Astrocyte (in vitro differentiated cells and primary cell): Measurements from ENCODE around the gene EFNA2. TPM values are rescaled to one million over a fixed set of nuclear protein-coding genes. Genes with fewer than 3 reads are reported as not detected.

Experiments used
- DNase-seq: peaks from one replicate; pipeline ENCODE4 v3.0.0-alpha.2; 2010; ENCODE audit warnings: low read depth
- FAIRE-seq: peaks from 2 replicates; lab custom pipeline; 2011; peaks lifted over from hg19 to GRCh38; lab: Jason Lieb, UNC
- H2AFZ ChIP-seq: 2 replicates; pipeline ENCODE4 v1.6.0; 2012; ENCODE audit warnings: low read depth, low read length, inconsistent platforms
- H3K27ac ChIP-seq: 2 replicates; pipeline ENCODE4 v1.5.1; 2011; ENCODE audit warnings: low read depth, low read length, inconsistent platforms
- H3K27me3 ChIP-seq: 2 replicates; pipeline ENCODE4 v1.6.0; 2011; ENCODE audit warnings: low read length, inconsistent platforms; ENCODE audit not compliant: insufficient read depth
- H3K36me3 ChIP-seq: 2 replicates; pipeline ENCODE4 v1.5.1; 2011; ENCODE audit warnings: low read length, inconsistent platforms; ENCODE audit not compliant: insufficient read depth
- H3K4me1 ChIP-seq: 2 replicates; pipeline ENCODE4 v1.5.1; 2011; ENCODE audit warnings: low read length, inconsistent platforms; ENCODE audit not compliant: insufficient read depth
- H3K4me2 ChIP-seq: 2 replicates; pipeline ENCODE4 v1.6.0; 2012; ENCODE audit warnings: low read length, inconsistent platforms
- H3K4me3 ChIP-seq: 2 replicates; pipeline ENCODE4 v1.5.1; 2011; ENCODE audit warnings: low read depth, mild to moderate bottlenecking, low read length, inconsistent platforms; ENCODE audit not compliant: insufficient read depth
- H3K79me2 ChIP-seq: 2 replicates; pipeline ENCODE4 v1.6.0; 2012; ENCODE audit warnings: mild to moderate bottlenecking, low read length, inconsistent platforms; ENCODE audit not compliant: insufficient read depth
- H3K9ac ChIP-seq: 2 replicates; pipeline ENCODE4 v1.6.0; 2012; ENCODE audit warnings: mild to moderate bottlenecking, low read length, inconsistent platforms
- H3K9me3 ChIP-seq: 2 replicates; pipeline ENCODE4 v1.5.1; 2012; ENCODE audit warnings: low read depth, mild to moderate bottlenecking, low read length, inconsistent platforms; ENCODE audit not compliant: insufficient read depth
- H4K20me1 ChIP-seq: 2 replicates; pipeline ENCODE4 v1.6.0; 2012; ENCODE audit warnings: low read length, inconsistent platforms; ENCODE audit not compliant: insufficient read depth
- H3K27ac Mint-ChIP-seq: one replicate; pipeline ENCODE4 v1.8.0; 2021; ENCODE audit warnings: mild to moderate bottlenecking, mixed read lengths; ENCODE audit not compliant: unreplicated experiment
- H3K27me3 Mint-ChIP-seq: one replicate; pipeline ENCODE4 v1.8.0; 2021; ENCODE audit warnings: low read depth, mixed read lengths; ENCODE audit not compliant: unreplicated experiment
- H3K36me3 Mint-ChIP-seq: one replicate; pipeline ENCODE4 v1.8.0; 2021; ENCODE audit warnings: low read depth, mixed read lengths; ENCODE audit not compliant: unreplicated experiment
- H3K4me1 Mint-ChIP-seq: one replicate; pipeline ENCODE4 v1.8.0; 2021; ENCODE audit warnings: low read depth, mixed read lengths; ENCODE audit not compliant: unreplicated experiment
- H3K4me3 Mint-ChIP-seq: one replicate; pipeline ENCODE4 v1.8.0; 2021; ENCODE audit warnings: mild to moderate bottlenecking, moderate library complexity, mixed read lengths; ENCODE audit not compliant: unreplicated experiment
- H3K9me3 Mint-ChIP-seq: one replicate; pipeline ENCODE4 v1.8.0; 2021; ENCODE audit warnings: mild to moderate bottlenecking, mixed read lengths; ENCODE audit not compliant: unreplicated experiment
- EZH2 ChIP-seq: IDR thresholded peaks from 2 replicates; pipeline ENCODE4 v1.6.1; 2012; ENCODE audit warnings: mild to moderate bottlenecking, low read length, inconsistent platforms; ENCODE audit not compliant: insufficient read depth
- total RNA-seq: library from RNA; stranded (reverse); gene quantifications from 2 replicates; pipeline ENCODE4 v1.2.1, GENCODE V29; 2021
- TF ChIP-seq, protein P1 (sequence below): IDR thresholded peaks from 2 replicates; pipeline ENCODE4 v1.5.1; 2011; ENCODE audit warnings: low read depth, mild to moderate bottlenecking, inconsistent platforms, low read length, moderate library complexity; ENCODE audit not compliant: insufficient read depth

The EFNA2 gene
- total RNA-seq, 1 donor from 2014 or later = 8.4 TPM

DNA sequence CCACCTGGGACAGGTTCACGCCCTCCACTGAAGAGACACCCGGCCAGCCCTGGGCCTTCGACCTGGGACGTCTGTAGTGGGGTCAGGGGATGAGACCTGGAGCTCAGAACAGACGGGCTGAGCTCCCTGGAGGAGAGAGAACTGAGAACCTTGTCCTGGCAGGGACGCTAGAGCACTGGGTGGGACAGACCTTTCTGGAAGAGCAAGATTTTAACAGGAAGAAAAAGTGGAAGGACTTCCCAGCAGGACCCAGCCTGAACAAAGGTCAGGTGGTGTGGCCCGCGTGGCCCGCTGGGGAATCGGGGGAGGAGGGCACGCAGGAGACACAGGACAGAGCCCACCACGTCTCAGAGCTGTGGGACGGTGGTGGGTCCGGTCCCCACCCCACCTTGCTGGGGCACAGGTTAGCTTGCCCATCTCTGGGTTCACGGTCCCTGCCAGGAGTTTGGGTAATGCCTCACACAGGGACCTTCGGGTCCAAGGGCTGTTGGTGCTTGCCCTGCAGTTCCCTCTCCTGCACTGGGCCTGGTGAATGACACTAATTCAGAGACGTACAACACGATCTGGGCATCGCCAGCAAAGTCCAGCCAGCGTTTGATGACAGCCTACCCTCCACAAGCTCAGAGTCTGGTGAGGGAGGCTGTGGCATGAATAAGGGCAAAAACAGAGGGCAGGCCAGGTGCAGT lies 1.2 kb upstream of the EFNA2 start:
- FAIRE-seq = no peak
- Mint-ChIP-seq H3K9me3 (no peaks in the 10 kb centered on the region), H3K4me1 (peaks cover 1% of the 10 kb centered on the region), H3K27ac (no peak overlapping the region), H3K4me3 (peak overlapping the region; percentile 74), H3K27me3 (peaks cover 6% of the 10 kb centered on the region), H3K36me3 (peaks cover 4% of the 10 kb centered on the region)
- no peak for DNase-seq
- H3K4me3 ChIP-seq = no peak overlapping the region
- H3K27me3 ChIP-seq = peaks cover 21% of the 10 kb centered on the region
- TF ChIP-seq EZH2 = no peak
- TF ChIP-seq, protein P1, sequence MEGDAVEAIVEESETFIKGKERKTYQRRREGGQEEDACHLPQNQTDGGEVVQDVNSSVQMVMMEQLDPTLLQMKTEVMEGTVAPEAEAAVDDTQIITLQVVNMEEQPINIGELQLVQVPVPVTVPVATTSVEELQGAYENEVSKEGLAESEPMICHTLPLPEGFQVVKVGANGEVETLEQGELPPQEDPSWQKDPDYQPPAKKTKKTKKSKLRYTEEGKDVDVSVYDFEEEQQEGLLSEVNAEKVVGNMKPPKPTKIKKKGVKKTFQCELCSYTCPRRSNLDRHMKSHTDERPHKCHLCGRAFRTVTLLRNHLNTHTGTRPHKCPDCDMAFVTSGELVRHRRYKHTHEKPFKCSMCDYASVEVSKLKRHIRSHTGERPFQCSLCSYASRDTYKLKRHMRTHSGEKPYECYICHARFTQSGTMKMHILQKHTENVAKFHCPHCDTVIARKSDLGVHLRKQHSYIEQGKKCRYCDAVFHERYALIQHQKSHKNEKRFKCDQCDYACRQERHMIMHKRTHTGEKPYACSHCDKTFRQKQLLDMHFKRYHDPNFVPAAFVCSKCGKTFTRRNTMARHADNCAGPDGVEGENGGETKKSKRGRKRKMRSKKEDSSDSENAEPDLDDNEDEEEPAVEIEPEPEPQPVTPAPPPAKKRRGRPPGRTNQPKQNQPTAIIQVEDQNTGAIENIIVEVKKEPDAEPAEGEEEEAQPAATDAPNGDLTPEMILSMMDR = no peak
- H3K4me2 ChIP-seq = no peak overlapping the region
- H3K27ac ChIP-seq = no peak overlapping the region
- H3K4me1 ChIP-seq = peaks cover 2% of the 10 kb centered on the region
- H3K9ac ChIP-seq = no peak overlapping the region
- H4K20me1 ChIP-seq = peaks cover 23% of the 10 kb centered on the region
- no peaks in the 10 kb centered on the region for H3K9me3 ChIP-seq
- peaks cover 2% of the 10 kb centered on the region for H3K79me2 ChIP-seq
- no peaks in the 10 kb centered on the region for H3K36me3 ChIP-seq
- H2AFZ ChIP-seq = no peak overlapping the region

DNA sequence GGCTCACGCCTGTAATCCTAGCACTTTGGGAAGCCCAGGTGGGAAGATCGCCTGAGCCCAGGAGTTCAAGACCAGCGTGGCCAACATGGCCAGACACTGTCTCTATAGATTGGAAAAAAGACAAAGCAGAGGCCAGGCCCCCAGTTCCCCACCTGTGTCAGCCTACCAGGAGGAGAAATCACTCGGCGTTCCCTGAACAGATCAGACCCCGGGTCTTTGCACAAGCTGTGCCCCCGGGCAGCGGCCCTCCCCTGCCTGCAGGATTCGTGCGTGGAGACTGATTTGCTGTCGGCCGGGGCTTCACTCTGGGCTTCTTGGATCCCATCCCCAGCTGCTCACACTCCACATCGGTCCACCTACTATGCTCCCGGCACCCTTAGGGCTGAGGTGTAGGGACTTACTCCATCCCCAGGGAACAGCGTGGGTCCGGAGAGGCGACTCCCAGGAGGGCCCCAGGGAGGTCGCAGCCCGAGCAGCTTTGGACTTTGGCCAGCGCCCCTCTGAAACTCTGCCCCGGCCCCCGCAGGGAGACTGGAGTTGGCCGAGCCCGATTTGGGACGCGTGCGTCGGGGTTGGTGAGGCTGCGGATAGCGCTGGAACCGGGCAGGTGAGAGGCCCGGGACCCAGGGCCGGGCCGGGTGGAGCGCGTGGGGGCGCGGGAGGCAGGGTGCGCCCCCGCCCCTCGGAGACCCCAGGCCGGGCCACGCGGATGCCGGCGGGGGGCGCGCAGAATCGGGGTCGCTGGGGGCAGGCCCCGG lies 515 bp upstream of the EFNA2 start:
- Histone ChIP-seq H3K9ac (no peak overlapping the region), H3K79me2 (no peaks in the 10 kb centered on the region), H4K20me1 (peaks cover 16% of the 10 kb centered on the region), H3K9me3 (no peaks in the 10 kb centered on the region), H3K4me1 (peaks cover 2% of the 10 kb centered on the region), H2AFZ (no peak overlapping the region), H3K36me3 (no peaks in the 10 kb centered on the region), H3K4me3 (no peak overlapping the region), H3K4me2 (no peak overlapping the region), H3K27me3 (peaks cover 21% of the 10 kb centered on the region), H3K27ac (no peak overlapping the region)
- Mint-ChIP-seq H3K4me1 (no peaks in the 10 kb centered on the region), H3K4me3 (peak overlapping the region; percentile 74), H3K27me3 (peaks cover 6% of the 10 kb centered on the region), H3K9me3 (no peaks in the 10 kb centered on the region), H3K36me3 (peaks cover 3% of the 10 kb centered on the region), H3K27ac (no peak overlapping the region)
- DNase-seq = no peak
- TF ChIP-seq, protein P1 = no peak
- TF ChIP-seq EZH2 = peak; percentile 96
- no peak for FAIRE-seq
